ENCODE measurements around the gene OR4A5.
"Not testable (repeated sequence)": the region's sequence is repeated elsewhere in the genome, so short reads cannot be mapped to it uniquely, and the experiment has no call there.

The OR4A5 gene
- total RNA-seq = 0 to 0.08 (median 0) reads per million in 18 experiments

- not testable (repeated sequence) for DNase-seq
Observed at GRCh38 chr11:54706532-54706931, at the start of gene OR4A5. OR4A5 (plus strand) TSS chr11:54706832; CDS start chr11:54706885, 53 bp downstream.

GRCh38 chr11:54720094-54720493 is 13.5 kb downstream of the OR4A5 start:
- not testable (repeated sequence) for DNase-seq

Measured in inflammatory macrophage (primary cell).